Measurements from ENCODE around the gene ANK3. TPM values are rescaled to one million over a fixed set of nuclear protein-coding genes. Genes with fewer than 3 reads are reported as not detected.

The ANK3 gene
- total RNA-seq, result 100 to 1,000 TPM; 189 to 198 TPM

GRCh38 chr10:60389413-60390025 lies at the start of gene ANK3:
Gene ANK3, minus strand, starts transcription at chr10:60389875. Its CDS starts 337 bp downstream, at chr10:60389538.
- Histone ChIP-seq H3K36me3 (no peaks in the 10 kb centered on the region), H3K9me3 (no peaks in the 10 kb centered on the region), H3K27me3 (no peaks in the 10 kb centered on the region), H3K4me3 (no peak within 1 kb of the TSS), H3K27ac (no peak within 1 kb of the TSS), H3K4me1 (peaks cover 0 to 12% of the 10 kb centered on the region in 2 donors)
- TF ChIP-seq, protein P1, sequence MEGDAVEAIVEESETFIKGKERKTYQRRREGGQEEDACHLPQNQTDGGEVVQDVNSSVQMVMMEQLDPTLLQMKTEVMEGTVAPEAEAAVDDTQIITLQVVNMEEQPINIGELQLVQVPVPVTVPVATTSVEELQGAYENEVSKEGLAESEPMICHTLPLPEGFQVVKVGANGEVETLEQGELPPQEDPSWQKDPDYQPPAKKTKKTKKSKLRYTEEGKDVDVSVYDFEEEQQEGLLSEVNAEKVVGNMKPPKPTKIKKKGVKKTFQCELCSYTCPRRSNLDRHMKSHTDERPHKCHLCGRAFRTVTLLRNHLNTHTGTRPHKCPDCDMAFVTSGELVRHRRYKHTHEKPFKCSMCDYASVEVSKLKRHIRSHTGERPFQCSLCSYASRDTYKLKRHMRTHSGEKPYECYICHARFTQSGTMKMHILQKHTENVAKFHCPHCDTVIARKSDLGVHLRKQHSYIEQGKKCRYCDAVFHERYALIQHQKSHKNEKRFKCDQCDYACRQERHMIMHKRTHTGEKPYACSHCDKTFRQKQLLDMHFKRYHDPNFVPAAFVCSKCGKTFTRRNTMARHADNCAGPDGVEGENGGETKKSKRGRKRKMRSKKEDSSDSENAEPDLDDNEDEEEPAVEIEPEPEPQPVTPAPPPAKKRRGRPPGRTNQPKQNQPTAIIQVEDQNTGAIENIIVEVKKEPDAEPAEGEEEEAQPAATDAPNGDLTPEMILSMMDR (IDR thresholded peaks at IDR 0.05), result no peak
- DNase-seq (ENCODE audit: low spot score), result no peak

GRCh38 chr10:60434418-60435046 lies 44.9 kb upstream of the ANK3 start:
- no peak for DNase-seq (ENCODE audit: low spot score)
- H3K9me3 ChIP-seq, result no peaks in the 10 kb centered on the region
- TF ChIP-seq, protein P1 (IDR thresholded peaks at IDR 0.05), result peak; percentile 5 to 77
- H3K27me3 ChIP-seq, result no peaks in the 10 kb centered on the region
- no peak overlapping the region for H3K27ac ChIP-seq
- H3K4me3 ChIP-seq, result no peak overlapping the region
- H3K36me3 ChIP-seq, result no peaks in the 10 kb centered on the region
- H3K4me1 ChIP-seq, result peaks cover 0 to 19% of the 10 kb centered on the region in 2 donors

- no peak for DNase-seq (ENCODE audit: low spot score)
- no peaks in the 10 kb centered on the region for H3K27me3 ChIP-seq
- H3K36me3 ChIP-seq, result no peaks in the 10 kb centered on the region
- TF ChIP-seq, protein P1 (IDR thresholded peaks at IDR 0.05), result no peak
- peak overlapping the region in 1 of 2 donors; percentile 2 for H3K27ac ChIP-seq
- H3K4me1 ChIP-seq, result peaks cover 0 to 26% of the 10 kb centered on the region in 2 donors
- no peak overlapping the region for H3K4me3 ChIP-seq
- H3K9me3 ChIP-seq, result no peaks in the 10 kb centered on the region
Observed at GRCh38 chr10:60433684-60434083, 44.0 kb upstream of the ANK3 start.

DNA sequence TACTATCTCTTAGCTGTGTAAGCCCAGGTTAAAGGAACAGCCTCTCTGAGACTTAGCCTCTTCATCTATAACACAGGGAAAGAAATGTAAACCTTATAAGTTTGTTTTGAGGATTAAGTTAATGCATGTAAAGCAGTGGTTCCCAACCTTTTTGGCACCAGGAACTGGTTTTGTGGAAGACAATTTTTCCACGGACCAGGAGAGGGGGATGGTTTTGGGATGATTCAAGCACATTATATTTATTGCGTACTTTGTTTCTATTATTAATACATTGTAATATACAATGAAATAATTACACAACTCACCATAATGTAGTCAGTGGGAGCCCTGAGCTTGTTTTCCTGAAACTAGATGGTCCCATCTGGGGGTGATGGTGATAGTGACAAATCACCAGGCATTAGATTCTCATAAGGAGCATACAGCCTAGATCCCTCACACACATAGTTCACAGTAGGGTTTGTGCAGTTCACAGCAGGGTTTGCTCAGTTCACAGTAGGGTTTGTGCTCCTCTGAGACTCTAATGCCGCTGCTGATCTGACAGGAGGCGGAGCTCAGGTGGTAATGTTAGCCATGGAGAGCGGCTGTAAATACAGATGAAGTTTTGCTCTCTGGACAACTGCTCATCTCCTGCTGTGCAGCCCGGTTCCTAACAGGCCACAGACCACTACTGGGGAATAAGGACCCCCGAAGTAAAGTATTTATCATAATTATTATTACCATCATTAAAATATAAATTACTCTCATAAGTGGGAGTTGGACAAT lies 41.3 kb upstream of the ANK3 start:
- Histone ChIP-seq H3K27me3 (no peaks in the 10 kb centered on the region), H3K9me3 (no peaks in the 10 kb centered on the region), H3K27ac (no peak overlapping the region), H3K4me1 (peaks cover 0 to 47% of the 10 kb centered on the region in 2 donors), H3K36me3 (no peaks in the 10 kb centered on the region), H3K4me3 (no peak overlapping the region)
- TF ChIP-seq, protein P1 (IDR thresholded peaks at IDR 0.05), result no peak
- no peak for DNase-seq (ENCODE audit: low spot score)

DNA sequence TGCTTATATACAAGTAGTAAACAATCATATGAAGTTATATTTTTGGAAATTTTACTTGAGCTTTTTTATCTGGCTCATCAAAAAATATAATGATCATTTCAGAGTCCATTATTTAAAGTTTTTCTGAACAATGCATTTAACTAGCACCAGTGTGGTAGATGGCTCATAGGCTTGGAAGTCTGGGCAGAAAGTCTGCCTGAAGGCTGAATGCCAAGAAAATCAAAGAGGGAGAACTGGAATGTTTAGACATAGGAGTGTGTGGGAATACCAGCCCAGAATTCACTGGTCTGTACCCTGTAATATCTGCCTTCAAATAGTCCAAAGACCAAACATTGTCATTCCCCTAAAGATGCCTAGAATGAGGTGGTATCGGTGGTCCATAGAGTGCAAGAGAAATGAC lies 40.3 kb upstream of the ANK3 start:
- H3K4me1 ChIP-seq, result peaks cover 0 to 47% of the 10 kb centered on the region in 2 donors
- no peaks in the 10 kb centered on the region for H3K27me3 ChIP-seq

More for the DNA sequence above, 40.3 kb upstream of the ANK3 start:
- no peak for DNase-seq (ENCODE audit: low spot score)
- H3K9me3 ChIP-seq, result no peaks in the 10 kb centered on the region
- no peak overlapping the region for H3K4me3 ChIP-seq
- H3K27ac ChIP-seq, result peak overlapping the region; percentile 39 to 62
- no peaks in the 10 kb centered on the region for H3K36me3 ChIP-seq
- TF ChIP-seq, protein P1 (IDR thresholded peaks at IDR 0.05), result no peak
